ENCODE data around the gene KSR1.

DNA sequence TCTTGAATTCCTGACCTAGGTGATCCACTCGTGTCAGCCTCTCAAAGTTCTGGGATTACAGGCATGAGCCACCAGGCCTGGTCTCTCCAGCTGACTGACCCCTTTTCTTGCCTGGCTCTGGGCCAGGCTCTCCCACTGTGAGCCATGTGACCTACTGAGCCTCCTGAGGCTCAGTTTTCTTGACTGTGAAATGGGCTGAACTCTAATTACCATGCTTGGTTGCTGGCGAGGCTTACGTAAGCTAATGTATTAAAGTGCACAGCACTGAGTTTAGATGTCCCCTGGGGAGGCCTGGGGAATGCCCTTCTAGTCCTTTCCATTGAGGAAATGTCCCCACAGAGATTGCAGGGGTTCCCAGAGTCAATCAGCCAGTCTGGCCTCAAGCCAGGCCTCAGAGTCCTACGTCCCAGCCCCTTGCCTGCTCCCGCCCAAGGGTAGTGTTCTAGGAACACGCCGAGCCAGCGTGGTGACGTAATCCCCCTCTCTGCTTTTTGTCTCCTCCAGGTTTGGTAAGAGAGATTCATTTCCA lies 129.0 kb downstream of the KSR1 start:
- TF ChIP-seq CTCF (IDR thresholded peaks at IDR 0.05) (no peak), POLR2A (IDR thresholded peaks at IDR 0.05) (no peak)
